Suprapubic skin (tissue), 4 donors: ENCODE results near the gene LBHD2. TPM values are rescaled to one million over a fixed set of nuclear protein-coding genes. Genes with fewer than 3 reads are reported as not detected.

Experiments
- DNase-seq, 2 donors: peaks; one replicate each; pipeline ENCODE4 v3.0.0-alpha.2; 2019; ENCODE audit warnings: low spot score in 2 of 2
- H3K27ac ChIP-seq: fragments of 200-600 bp; sonication (generic); one replicate; pipeline ENCODE4 v1.5.1; 2019
- H3K27me3 ChIP-seq: fragments of 200-600 bp; sonication (generic); one replicate; pipeline ENCODE4 v1.5.1; 2019
- H3K36me3 ChIP-seq: fragments of 200-600 bp; sonication (generic); one replicate; pipeline ENCODE4 v1.5.1; 2019
- H3K4me1 ChIP-seq: fragments of 200-600 bp; sonication (generic); one replicate; pipeline ENCODE4 v1.5.1; 2019
- H3K4me3 ChIP-seq: fragments of 200-600 bp; sonication (generic); one replicate; pipeline ENCODE4 v1.5.1; 2019; ENCODE audit warnings: mild to moderate bottlenecking
- H3K9me3 ChIP-seq: fragments of 200-600 bp; sonication (generic); one replicate; pipeline ENCODE4 v1.5.1; 2019
- CTCF ChIP-seq, 2 donors: fragments of 200-600 bp in 1 of 2; fragments of 450-650 bp in 1 of 2; sonication (generic) in 1 of 2; IDR thresholded peaks; one replicate each; pipeline ENCODE4 v1.5.1; 2016 to 2019; ENCODE audit warnings: antibody characterized with exemption in 2 of 2, mild to moderate bottlenecking in 1 of 2, moderate library complexity in 1 of 2
- EP300 ChIP-seq: sonication (generic); formaldehyde crosslinking; IDR thresholded peaks from one replicate; pipeline ENCODE4 v1.6.1; 2017; ENCODE audit warnings: antibody characterized with exemption
- POLR2A ChIP-seq, 2 donors: fragments of 450-650 bp; IDR thresholded peaks; one replicate each; pipeline ENCODE4 v1.6.1; 2017; ENCODE audit warnings: antibody characterized with exemption in 2 of 2, mild to moderate bottlenecking in 2 of 2, moderate library complexity in 2 of 2
- POLR2AphosphoS5 ChIP-seq, 3 donors: sonication (generic); formaldehyde crosslinking; IDR thresholded peaks; one replicate each; pipeline ENCODE4 v1.6.1; 2017; ENCODE audit warnings: antibody characterized with exemption in 3 of 3
- WGBS: methylation state at CpG from one replicate; pipeline ENCODE4 v1.1.5; 2018; 5-methylcytosine and 5-hydroxymethylcytosine counted together
- total RNA-seq, 4 donors: library from RNA; depleted of rRNA; stranded (reverse); fragments of >200 nt; gene quantifications; one replicate each; pipeline ENCODE4 v1.1.0, GENCODE V29; 2016

The LBHD2 gene
- total RNA-seq, 4 donors from 2014 or later = not detected

DNA sequence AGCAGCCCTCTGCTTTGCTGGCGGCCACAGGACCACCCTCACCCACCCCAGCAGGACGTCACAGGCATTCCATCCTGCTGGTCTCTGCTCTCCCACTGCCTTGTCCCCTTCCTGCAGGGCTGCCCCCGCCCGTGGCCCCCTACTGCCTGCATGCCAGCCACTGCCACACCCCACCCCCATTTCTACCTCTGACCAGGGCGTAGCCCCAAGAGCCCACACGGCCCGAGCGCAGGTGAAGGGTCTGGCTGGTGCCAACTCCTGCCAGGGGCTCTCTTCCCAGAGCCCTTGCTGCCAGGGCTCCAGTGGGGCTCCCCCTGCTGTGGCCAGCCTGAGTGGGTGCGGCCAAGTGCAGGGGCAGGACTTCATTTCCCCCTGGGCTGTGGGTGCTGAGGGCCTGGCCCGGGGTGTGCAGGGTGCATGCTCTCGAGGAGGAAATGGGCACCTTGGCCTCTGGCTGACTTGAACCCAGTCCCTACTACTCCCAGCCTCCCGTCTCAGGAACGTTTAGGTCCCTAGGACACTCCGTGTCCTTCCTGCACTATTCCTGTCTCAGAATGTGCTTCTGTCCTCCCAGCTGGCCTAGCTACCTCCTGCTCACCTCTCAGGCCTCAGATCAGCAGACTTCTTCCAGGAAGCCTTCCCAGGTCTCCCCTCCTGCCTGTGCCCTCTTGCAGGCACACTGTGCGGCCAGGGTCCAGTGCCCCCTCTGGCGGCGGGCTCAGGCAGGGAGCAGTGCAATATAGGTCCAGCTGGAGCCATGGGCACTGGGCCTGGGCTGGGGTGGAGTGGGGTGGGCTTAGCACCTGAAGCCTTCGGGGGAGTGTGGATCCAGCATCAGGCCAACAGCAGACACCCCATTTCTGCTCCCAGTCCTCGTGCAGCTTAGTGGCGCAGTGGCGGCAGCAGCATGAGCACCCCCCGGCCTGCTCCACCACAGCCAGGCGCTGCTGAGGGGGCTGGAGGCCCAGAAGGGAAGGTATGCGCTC, 1.4 kb downstream of the LBHD2 start:
- no peak overlapping the region for H3K27ac ChIP-seq
- H3K4me3 ChIP-seq = no peak overlapping the region
- TF ChIP-seq POLR2AphosphoS5 (IDR thresholded peaks at IDR 0.05) (no peak), EP300 (no peak), CTCF (IDR thresholded peaks at IDR 0.05) (no peak), POLR2A (IDR thresholded peaks at IDR 0.05) (no peak)
- no peak for DNase-seq
- no peaks in the 10 kb centered on the region for H3K9me3 ChIP-seq
- H3K36me3 ChIP-seq = no peaks in the 10 kb centered on the region
- 65% methylated on average over 12 of the region's 24 CpGs for WGBS
- peaks cover 35% of the 10 kb centered on the region for H3K27me3 ChIP-seq
- H3K4me1 ChIP-seq = peaks cover 7% of the 10 kb centered on the region

GRCh38 chr14:103086771-103087342, 2.8 kb downstream of the LBHD2 start:
- Histone ChIP-seq H3K27ac (no peak overlapping the region), H3K27me3 (peaks cover 35% of the 10 kb centered on the region), H3K9me3 (no peaks in the 10 kb centered on the region), H3K4me1 (peaks cover 16% of the 10 kb centered on the region), H3K4me3 (no peak overlapping the region), H3K36me3 (no peaks in the 10 kb centered on the region)
- DNase-seq = no peak
- WGBS = 83% methylated on average over 8 of the region's 8 CpGs
- no peak for TF ChIP-seq CTCF (IDR thresholded peaks at IDR 0.05)
- TF ChIP-seq POLR2A (IDR thresholded peaks at IDR 0.05) = no peak
- no peak for TF ChIP-seq EP300
- no peak for TF ChIP-seq POLR2AphosphoS5 (IDR thresholded peaks at IDR 0.05)

DNA sequence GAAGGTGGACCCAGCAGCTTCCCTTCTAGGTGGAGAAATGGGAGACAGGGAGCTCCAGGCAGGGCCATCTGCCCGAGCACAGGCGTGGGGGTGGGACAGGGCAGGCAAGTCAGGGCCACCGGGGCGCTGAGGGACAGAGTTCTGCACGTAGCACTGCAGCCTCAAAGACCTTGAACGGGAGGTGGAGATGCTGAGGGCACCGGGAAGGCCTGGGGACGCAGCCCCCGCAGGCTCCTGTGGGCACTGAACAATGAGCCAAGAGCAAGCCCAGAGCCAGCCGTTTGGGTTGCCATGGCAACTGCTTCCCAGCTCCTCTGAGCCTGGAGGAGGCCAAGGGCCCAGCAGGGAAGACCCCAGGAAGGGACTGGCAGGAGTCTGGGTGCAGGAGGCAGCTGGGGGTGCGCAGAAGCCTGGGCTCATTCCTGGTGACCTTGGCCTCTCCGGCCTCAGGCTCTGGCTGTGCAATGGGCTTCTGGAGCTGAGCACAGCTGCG, 3.4 kb downstream of the LBHD2 start:
- H3K4me1 ChIP-seq = peaks cover 17% of the 10 kb centered on the region
- no peak overlapping the region for H3K27ac ChIP-seq
- no peak for DNase-seq
- H3K4me3 ChIP-seq = no peak overlapping the region
- 90% methylated on average over 10 of the region's 13 CpGs for WGBS
- H3K27me3 ChIP-seq = peaks cover 35% of the 10 kb centered on the region
- no peaks in the 10 kb centered on the region for H3K9me3 ChIP-seq
- TF ChIP-seq POLR2AphosphoS5 (IDR thresholded peaks at IDR 0.05) = no peak
- H3K36me3 ChIP-seq = no peaks in the 10 kb centered on the region

- WGBS = 88% methylated on average over 6 of the region's 6 CpGs
- Histone ChIP-seq H3K4me1 (peaks cover 17% of the 10 kb centered on the region), H3K36me3 (no peaks in the 10 kb centered on the region), H3K27ac (no peak overlapping the region), H3K4me3 (no peak overlapping the region), H3K27me3 (peaks cover 30% of the 10 kb centered on the region), H3K9me3 (no peaks in the 10 kb centered on the region)
- no peak for DNase-seq
- TF ChIP-seq POLR2AphosphoS5 (IDR thresholded peaks at IDR 0.05) (no peak), CTCF (IDR thresholded peaks at IDR 0.05) (no peak), POLR2A (IDR thresholded peaks at IDR 0.05) (no peak), EP300 (no peak)
These were observed 4.9 kb downstream of the LBHD2 start for GRCh38 chr14:103088921-103089320.

GRCh38 chr14:103089386-103090335, 5.7 kb downstream of the LBHD2 start:
- no peak overlapping the region for H3K4me3 ChIP-seq
- H3K36me3 ChIP-seq = no peaks in the 10 kb centered on the region
- 83% methylated on average over 19 of the region's 28 CpGs for WGBS
- DNase-seq = no peak
- no peaks in the 10 kb centered on the region for H3K9me3 ChIP-seq
- TF ChIP-seq EP300 (no peak), POLR2A (IDR thresholded peaks at IDR 0.05) (no peak), CTCF (IDR thresholded peaks at IDR 0.05) (no peak), POLR2AphosphoS5 (IDR thresholded peaks at IDR 0.05) (no peak)
- H3K27me3 ChIP-seq = peaks cover 23% of the 10 kb centered on the region
- peaks cover 19% of the 10 kb centered on the region for H3K4me1 ChIP-seq
- no peak overlapping the region for H3K27ac ChIP-seq
